Neuronal stem cell (in vitro differentiated cells): ENCODE data around the gene RBM14.

ENCODE experiments used
- DNase-seq: peaks from one replicate; pipeline ENCODE4 v3.0.0-alpha.2; 2013; ENCODE audit warnings: low spot score
- H2AFZ ChIP-seq: one replicate; pipeline ENCODE4 v1.6.1; 2013; ENCODE audit warnings: mild to moderate bottlenecking, low read length, inconsistent platforms
- H2AK5ac ChIP-seq: 2 replicates; pipeline ENCODE4 v1.6.1; 2013; ENCODE audit warnings: low read depth, mild to moderate bottlenecking, inconsistent platforms, low read length, moderate library complexity, mixed read lengths
- H2BK120ac ChIP-seq: 2 replicates; pipeline ENCODE4 v1.6.1; 2013; ENCODE audit warnings: low read depth, mild to moderate bottlenecking, inconsistent platforms, low read length, moderate library complexity, mixed read lengths
- H2BK12ac ChIP-seq: one replicate; pipeline ENCODE4 v1.6.1; 2013; ENCODE audit warnings: low read length, inconsistent platforms
- H2BK15ac ChIP-seq: 2 replicates; pipeline ENCODE4 v1.6.1; 2013; ENCODE audit warnings: mild to moderate bottlenecking, low read length, inconsistent platforms, mixed read lengths
- H2BK5ac ChIP-seq: one replicate; pipeline ENCODE4 v1.6.1; 2013; ENCODE audit warnings: inconsistent platforms, mild to moderate bottlenecking, low read length, moderate library complexity
- H3K14ac ChIP-seq: one replicate; pipeline ENCODE4 v1.6.1; 2013; ENCODE audit warnings: low read length, inconsistent platforms
- H3K18ac ChIP-seq: 2 replicates; pipeline ENCODE4 v1.6.1; 2013; ENCODE audit warnings: low read length, inconsistent platforms
- H3K23ac ChIP-seq: 2 replicates; pipeline ENCODE4 v1.6.1; 2013; ENCODE audit warnings: low read depth, mild to moderate bottlenecking, mixed read lengths, low read length, inconsistent platforms; ENCODE audit not compliant: poor library complexity
- H3K27ac ChIP-seq: replicated peaks from 3 replicates; pipeline ENCODE4 v1.5.1; 2013; ENCODE audit warnings: low read length, inconsistent platforms
- H3K27me3 ChIP-seq, 3 experiments: 2 replicates each; pipeline ENCODE4 v1.6.1; 2013; ENCODE audit warnings: low read length in 3 of 3, mild to moderate bottlenecking in 2 of 3, inconsistent platforms in 1 of 3, low read depth in 1 of 3, mixed read lengths in 1 of 3, moderate library complexity in 1 of 3; ENCODE audit not compliant: control insufficient read depth in 3 of 3, insufficient read depth in 3 of 3
- H3K36me3 ChIP-seq, 2 donors: replicated peaks in 1 of 2; 2 replicates each; pipeline ENCODE4 v1.6.1; 2013; ENCODE audit warnings: low read length in 2 of 2; ENCODE audit not compliant: control insufficient read depth in 2 of 2, insufficient read depth in 2 of 2
- H3K4ac ChIP-seq: 2 replicates; pipeline ENCODE4 v1.6.1; 2013; ENCODE audit warnings: inconsistent platforms, mild to moderate bottlenecking, low read length, moderate library complexity
- H3K4me1 ChIP-seq, 2 donors: 1 replicate in 1 of 2; 2 replicates in 1 of 2; pipeline ENCODE4 v1.6.1; 2013; ENCODE audit warnings: low read length in 2 of 2, low read depth in 1 of 2; ENCODE audit not compliant: control insufficient read depth in 2 of 2, insufficient read depth in 1 of 2
- H3K4me2 ChIP-seq: one replicate; pipeline ENCODE4 v1.6.1; 2013; ENCODE audit warnings: mild to moderate bottlenecking, low read length, inconsistent platforms; ENCODE audit not compliant: insufficient read depth, poor library complexity, severe bottlenecking
- H3K4me3 ChIP-seq, 2 donors: 2 replicates each; pipeline ENCODE4 v1.5.1; 2013; ENCODE audit warnings: low read length in 2 of 2, mild to moderate bottlenecking in 2 of 2, inconsistent platforms in 1 of 2, moderate library complexity in 1 of 2
- H3K79me1 ChIP-seq: one replicate; pipeline ENCODE4 v1.6.1; 2013; ENCODE audit warnings: low read depth, mild to moderate bottlenecking, inconsistent platforms, low read length, moderate library complexity
- H3K9ac ChIP-seq: one replicate; pipeline ENCODE4 v1.6.1; 2013; ENCODE audit warnings: mild to moderate bottlenecking, low read depth, low read length, inconsistent platforms; ENCODE audit not compliant: poor library complexity
- H3K9me3 ChIP-seq, 2 donors: replicated peaks in 1 of 2; 2 replicates each; pipeline versions ENCODE3 to v1.6.1; 2013; ENCODE audit warnings: low read length in 2 of 2, mild to moderate bottlenecking in 2 of 2, inconsistent platforms in 1 of 2, low read depth in 1 of 2, mixed read lengths in 1 of 2, moderate library complexity in 1 of 2; ENCODE audit not compliant: control insufficient read depth in 2 of 2, insufficient read depth in 1 of 2
- H4K8ac ChIP-seq: one replicate; pipeline ENCODE4 v1.6.1; 2013; ENCODE audit warnings: low read depth, mild to moderate bottlenecking, inconsistent platforms, low read length, moderate library complexity
- H4K91ac ChIP-seq: one replicate; pipeline ENCODE4 v1.6.1; 2013; ENCODE audit warnings: low read length, low read depth, mild to moderate bottlenecking, inconsistent platforms; ENCODE audit not compliant: poor library complexity
- WGBS, 2 donors: extraction: QIAGEN DNeasy Blood & Tissue Kit; methylation state at CpG; one replicate each; pipeline ENCODE4 v1.1.7; 2013; ENCODE audit warnings: missing lambda C conversion rate in 2 of 2, mixed read lengths in 1 of 2; ENCODE audit not compliant: insufficient read length in 2 of 2, insufficient replicate concordance in 1 of 2; ENCODE audit errors: extremely low coverage in 2 of 2; 5-methylcytosine and 5-hydroxymethylcytosine counted together

Gene RBM14

GRCh38 chr11:66569076-66569475 lies 47.4 kb upstream of the RBM14 start:
- Histone ChIP-seq H3K4ac (no peak overlapping the region), H3K4me3 (no peak overlapping the region), H3K9me3 (no peaks in the 10 kb centered on the region), H3K4me1 (peaks cover 9 to 13% of the 10 kb centered on the region in 2 donors), H2AK5ac (no peak overlapping the region), H2BK5ac (no peak overlapping the region), H3K23ac (no peak overlapping the region), H2AFZ (no peak overlapping the region), H3K14ac (peak overlapping the region; percentile 56), H3K18ac (peak overlapping the region; percentile 56), H3K79me1 (no peaks in the 10 kb centered on the region), H2BK12ac (no peak overlapping the region), H2BK15ac (no peak overlapping the region), H4K91ac (no peak overlapping the region), H3K4me2 (no peak overlapping the region), H3K27ac (no peak overlapping the region), H4K8ac (peak overlapping the region; percentile 82), H3K27me3 (peaks cover 0 to 4% (median 0%) of the 10 kb centered on the region in 3 experiments), H3K36me3 (no peaks in the 10 kb centered on the region), H3K9ac (no peak overlapping the region), H2BK120ac (no peak overlapping the region)
- no peak for DNase-seq
- no CpG with 5 or more reads among the region's 7 CpGs for WGBS, 2 donors

DNA sequence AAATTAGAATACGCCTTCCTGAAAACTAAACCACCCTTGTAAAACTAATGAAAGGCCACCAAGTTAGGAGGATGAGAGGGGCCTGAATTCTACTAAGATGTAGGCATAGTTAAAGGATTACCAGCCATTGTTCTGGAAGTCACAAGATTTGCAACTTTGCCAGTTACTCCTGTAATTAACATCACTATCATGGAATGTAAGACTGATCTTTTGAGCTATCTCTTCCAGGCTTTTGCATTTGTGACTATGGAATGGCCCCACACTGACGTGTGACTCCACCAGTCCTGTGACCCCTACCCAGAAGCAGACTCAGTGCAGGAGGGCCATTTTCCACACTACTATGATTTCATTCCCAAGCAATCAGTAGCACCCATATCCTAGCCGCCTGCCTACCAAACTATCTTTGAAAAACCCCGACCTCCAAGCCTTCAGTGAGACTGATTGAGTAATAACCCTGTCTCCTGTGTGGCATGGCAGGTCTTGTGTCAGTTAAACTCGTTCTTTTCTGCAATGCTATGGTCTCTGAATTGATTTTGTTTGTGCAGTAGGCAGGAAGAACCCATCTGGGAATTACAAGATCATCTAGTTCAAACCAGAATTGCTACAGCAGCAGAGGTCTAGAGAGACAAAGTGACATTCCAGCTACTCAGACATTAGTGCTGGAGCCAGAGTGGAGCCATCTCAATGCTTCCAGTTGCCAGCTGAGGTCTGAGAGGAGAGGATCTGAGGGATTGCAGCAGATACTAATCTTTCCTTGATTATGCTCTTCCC lies 46.2 kb upstream of the RBM14 start:
- Histone ChIP-seq H3K18ac (no peak overlapping the region), H2BK5ac (no peak overlapping the region), H3K23ac (no peak overlapping the region), H4K91ac (no peak overlapping the region), H2AFZ (peak overlapping the region; percentile 70), H3K27me3 (no peaks in the 10 kb centered on the region), H3K4me1 (peaks cover 6 to 13% of the 10 kb centered on the region in 2 donors), H3K9me3 (no peaks in the 10 kb centered on the region), H4K8ac (no peak overlapping the region), H2BK15ac (no peak overlapping the region), H3K4me2 (no peak overlapping the region), H3K36me3 (no peaks in the 10 kb centered on the region), H2BK120ac (no peak overlapping the region), H2BK12ac (no peak overlapping the region), H2AK5ac (no peak overlapping the region), H3K9ac (no peak overlapping the region), H3K4me3 (no peak overlapping the region), H3K4ac (no peak overlapping the region), H3K27ac (no peak overlapping the region), H3K14ac (no peak overlapping the region), H3K79me1 (no peaks in the 10 kb centered on the region)
- no CpG with 5 or more reads among the region's 5 CpGs for WGBS, 2 donors
- DNase-seq: no peak

DNA sequence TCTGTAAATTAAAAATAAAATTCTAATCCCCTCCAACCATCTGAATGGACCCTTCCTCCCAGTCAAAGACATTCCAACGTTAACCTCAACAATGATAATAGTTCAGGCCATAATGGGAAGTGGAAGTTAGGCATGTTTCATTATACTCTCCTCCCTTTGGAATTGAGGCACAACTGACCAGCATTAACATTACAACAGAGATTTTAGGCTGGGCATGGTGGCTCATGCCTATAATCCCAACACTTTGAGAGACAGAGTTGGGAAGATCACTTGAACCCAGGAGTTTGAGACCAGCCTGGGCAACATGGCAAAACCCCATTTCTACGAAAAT lies 45.6 kb upstream of the RBM14 start:
- no peaks in the 10 kb centered on the region for H3K36me3 ChIP-seq
- no CpG with 5 or more reads among the region's 2 CpGs for WGBS, 2 donors
- no peak overlapping the region for H2BK5ac ChIP-seq
- no peak overlapping the region for H2BK120ac ChIP-seq
- H2BK15ac ChIP-seq: no peak overlapping the region
- H3K14ac ChIP-seq: no peak overlapping the region
- DNase-seq: no peak
- no peak overlapping the region for H2BK12ac ChIP-seq
- H3K23ac ChIP-seq: no peak overlapping the region
- H4K91ac ChIP-seq: no peak overlapping the region
- no peak overlapping the region for H3K27ac ChIP-seq
- peaks cover 6 to 13% of the 10 kb centered on the region in 2 donors for H3K4me1 ChIP-seq
- no peak overlapping the region for H3K4ac ChIP-seq
- H3K4me3 ChIP-seq: no peak overlapping the region
- H2AFZ ChIP-seq: peak overlapping the region; percentile 70
- no peak overlapping the region for H3K18ac ChIP-seq
- H3K4me2 ChIP-seq: no peak overlapping the region
- no peaks in the 10 kb centered on the region for H3K27me3 ChIP-seq
- no peak overlapping the region for H3K9ac ChIP-seq
- H3K79me1 ChIP-seq: no peaks in the 10 kb centered on the region
- H4K8ac ChIP-seq: no peak overlapping the region
- no peak overlapping the region for H2AK5ac ChIP-seq
- no peaks in the 10 kb centered on the region for H3K9me3 ChIP-seq

DNA sequence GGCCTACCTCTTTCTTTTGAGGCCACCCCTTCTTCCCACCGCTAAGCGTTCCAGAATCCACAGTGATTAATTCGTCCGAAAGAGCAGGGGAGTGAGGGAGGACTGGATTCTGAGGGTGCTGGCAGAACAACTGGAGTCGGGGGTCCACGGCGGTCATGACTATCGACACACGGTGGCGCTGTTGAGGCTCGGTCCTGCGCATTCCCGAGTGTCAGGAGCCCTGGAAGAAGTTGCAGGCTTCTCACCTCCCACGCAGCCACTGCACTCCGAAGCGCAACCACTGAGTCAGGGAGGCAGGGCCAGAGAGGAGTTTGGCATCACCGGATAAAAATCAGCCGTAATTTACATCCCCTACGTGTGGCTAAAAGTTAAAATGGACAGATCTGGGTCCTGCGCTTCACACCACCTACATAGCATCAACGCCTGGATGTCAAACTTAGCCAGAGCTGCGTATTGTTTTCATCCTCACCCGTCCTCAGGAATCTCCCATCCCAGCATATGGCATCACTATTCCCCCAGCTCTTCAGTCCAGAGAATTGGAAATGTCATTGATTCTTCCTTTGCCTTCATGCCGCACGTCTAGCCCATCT lies 37.3 kb upstream of the RBM14 start:
- WGBS, 2 donors: no CpG with 5 or more reads among the region's 25 CpGs
- Histone ChIP-seq H3K9ac (no peak overlapping the region), H3K79me1 (no peaks in the 10 kb centered on the region)

More for the DNA sequence above, 37.3 kb upstream of the RBM14 start:
- no peak overlapping the region for H2BK5ac ChIP-seq
- H3K27me3 ChIP-seq: peaks cover 0 to 3% (median 0%) of the 10 kb centered on the region in 3 experiments
- peak overlapping the region; percentile 13 for H3K4me2 ChIP-seq
- no peak overlapping the region for H3K23ac ChIP-seq
- H4K8ac ChIP-seq: no peak overlapping the region
- H3K36me3 ChIP-seq: no peaks in the 10 kb centered on the region
- peak; percentile 64 for DNase-seq
- H3K9me3 ChIP-seq: peaks cover 0 to 8% of the 10 kb centered on the region in 2 donors
- H4K91ac ChIP-seq: no peak overlapping the region
- H2BK15ac ChIP-seq: no peak overlapping the region
- no peak overlapping the region for H2BK12ac ChIP-seq
- H3K18ac ChIP-seq: peak overlapping the region; percentile 28
- peaks cover 0 to 3% of the 10 kb centered on the region in 2 donors for H3K4me1 ChIP-seq
- no peak overlapping the region for H3K14ac ChIP-seq
- no peak overlapping the region for H3K27ac ChIP-seq
- peak overlapping the region; percentile 30 for H2AFZ ChIP-seq
- no peak overlapping the region for H2AK5ac ChIP-seq
- H3K4ac ChIP-seq: no peak overlapping the region
- H3K4me3 ChIP-seq: no peak overlapping the region
- peak overlapping the region; percentile 42 for H2BK120ac ChIP-seq
